Limb (tissue), 2 donors: Measurements from ENCODE around the gene TRIM52.
"Not testable (repeated sequence)": the region's sequence is repeated elsewhere in the genome, so short reads cannot be mapped to it uniquely, and the experiment has no call there.

Experiments used
- DNase-seq, 2 donors: peaks; one replicate each; pipeline ENCODE4 v3.0.0-alpha.2; 2016; ENCODE audit errors: extremely low spot score in 2 of 2

Gene TRIM52

DNA sequence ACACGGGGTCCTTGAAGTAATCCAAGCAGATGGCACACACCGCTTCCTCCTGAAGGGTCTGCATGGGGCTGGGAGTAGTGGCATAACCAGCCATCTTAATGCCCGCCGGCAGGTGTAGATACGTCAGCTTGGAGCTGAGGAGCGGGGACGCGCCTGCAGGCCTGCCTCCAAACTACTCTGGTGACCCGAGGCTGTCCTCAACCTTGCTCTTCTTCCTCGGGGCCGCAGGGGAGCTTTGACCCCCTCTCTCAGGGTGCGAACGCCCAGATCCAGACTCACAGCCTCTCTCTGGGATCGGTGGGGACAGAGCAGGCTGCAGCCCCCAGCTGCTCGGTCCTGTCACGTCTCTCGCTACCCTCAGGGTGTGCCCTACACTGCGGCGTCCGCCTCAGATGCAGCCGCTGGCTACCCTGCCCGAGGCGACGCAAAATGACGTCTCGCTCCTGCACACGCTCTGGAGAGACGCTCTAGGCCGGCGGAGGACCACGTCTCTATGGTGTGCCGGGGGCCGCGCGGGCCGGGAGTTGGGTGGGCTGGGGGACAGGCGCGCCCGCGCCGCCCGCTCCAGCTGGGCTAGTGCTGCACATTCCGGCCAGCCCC, at the start of gene TRIM52:
TSS of gene TRIM52 (minus strand) at position 424 of the 600 bp plus-strand sequence. CDS start at position 94, 330 bp downstream.
- DNase-seq: peak; percentile 89 to 96

DNA sequence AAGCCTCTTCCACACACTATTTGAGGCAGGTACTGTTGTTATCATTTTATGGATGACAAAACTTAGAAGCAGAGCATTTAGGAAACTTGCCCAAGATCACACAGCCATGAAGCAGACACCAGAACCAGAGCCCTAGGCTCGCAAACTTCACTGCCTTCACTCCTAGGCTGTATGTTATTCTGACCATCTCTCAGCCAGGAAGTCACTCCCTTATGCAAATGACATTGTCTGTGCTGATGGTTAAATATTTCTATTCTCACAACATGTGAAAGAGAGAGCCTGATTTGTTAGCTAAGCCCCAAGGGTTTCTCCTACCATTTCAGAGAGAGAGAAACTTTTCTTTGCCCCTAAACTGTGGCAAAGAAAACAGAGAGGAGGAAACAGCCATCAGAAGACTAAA, 26.4 kb upstream of the TRIM52 start:
- not testable (repeated sequence) for DNase-seq

GRCh38 chr5:181285962-181286705, 25.2 kb upstream of the TRIM52 start:
- not testable (repeated sequence) for DNase-seq

- not testable (repeated sequence) for DNase-seq
Observed at GRCh38 chr5:181283841-181284755, 23.2 kb upstream of the TRIM52 start.

DNA sequence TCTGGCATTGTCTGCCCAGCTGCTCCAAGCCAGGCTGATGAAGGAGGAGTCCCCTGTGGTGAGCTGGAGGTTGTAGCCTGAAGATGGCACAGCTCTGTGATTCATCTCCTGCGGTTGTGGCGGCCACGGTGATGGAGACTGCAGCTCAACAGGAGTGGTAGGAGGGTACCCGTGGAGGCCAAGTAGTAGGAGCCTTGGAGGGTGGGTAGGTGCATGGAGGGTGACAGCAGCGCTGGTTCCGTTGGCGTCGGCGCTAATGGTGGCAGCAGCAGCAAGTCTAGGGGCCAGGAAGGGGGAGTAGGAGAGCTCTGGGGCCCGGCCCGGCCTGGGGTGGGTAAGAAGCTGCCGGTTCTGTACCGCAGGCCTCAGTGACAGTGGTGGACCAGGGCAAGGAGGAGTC, 22.4 kb upstream of the TRIM52 start:
- DNase-seq: no peak

GRCh38 chr5:181282874-181283273, 21.9 kb upstream of the TRIM52 start:
- DNase-seq: no peak

DNA sequence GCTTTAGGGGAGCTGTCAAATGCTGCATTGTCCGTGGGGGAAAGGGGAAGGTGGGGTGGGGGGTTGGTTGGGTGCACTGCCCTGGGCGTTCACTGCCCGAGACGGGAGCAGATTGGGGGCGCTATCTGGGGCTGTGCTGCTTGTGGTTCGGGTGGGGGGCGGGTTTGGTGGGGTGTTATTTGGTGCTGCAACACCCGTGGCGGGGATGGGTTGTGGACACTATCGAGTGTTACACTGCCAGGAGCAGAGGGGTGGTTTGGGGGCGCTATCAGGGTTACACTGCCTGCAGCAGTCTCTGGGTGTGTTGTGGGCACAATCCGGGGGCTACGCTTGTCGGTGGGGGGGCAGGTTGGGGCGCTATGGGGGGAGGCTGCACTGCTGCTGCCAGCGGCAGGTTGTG, 21.5 kb upstream of the TRIM52 start:
- not testable (repeated sequence) for DNase-seq

GRCh38 chr5:181281984-181282316, 21.0 kb upstream of the TRIM52 start:
- no peak for DNase-seq

- no peak for DNase-seq
Observed at GRCh38 chr5:181281077-181281983, 20.4 kb upstream of the TRIM52 start.

GRCh38 chr5:181280251-181280762, 19.4 kb upstream of the TRIM52 start:
- no peak for DNase-seq

DNA sequence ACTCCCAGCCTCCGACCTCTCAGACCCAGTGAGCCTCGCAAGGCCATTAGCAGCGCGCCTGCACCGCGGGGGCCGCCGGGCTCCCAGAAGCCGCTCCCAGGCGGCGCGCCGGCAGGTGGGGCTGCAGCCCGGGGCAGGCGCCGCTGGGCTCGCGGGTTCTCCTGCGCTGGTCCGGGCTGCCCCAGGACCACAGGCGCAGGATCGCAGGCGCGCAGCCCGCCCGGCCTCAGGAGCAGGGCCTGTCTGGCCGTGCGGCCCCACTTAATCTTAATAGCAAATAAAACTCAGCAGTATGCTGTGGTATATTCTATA, 12.4 kb upstream of the TRIM52 start:
- not testable (repeated sequence) for DNase-seq

DNA sequence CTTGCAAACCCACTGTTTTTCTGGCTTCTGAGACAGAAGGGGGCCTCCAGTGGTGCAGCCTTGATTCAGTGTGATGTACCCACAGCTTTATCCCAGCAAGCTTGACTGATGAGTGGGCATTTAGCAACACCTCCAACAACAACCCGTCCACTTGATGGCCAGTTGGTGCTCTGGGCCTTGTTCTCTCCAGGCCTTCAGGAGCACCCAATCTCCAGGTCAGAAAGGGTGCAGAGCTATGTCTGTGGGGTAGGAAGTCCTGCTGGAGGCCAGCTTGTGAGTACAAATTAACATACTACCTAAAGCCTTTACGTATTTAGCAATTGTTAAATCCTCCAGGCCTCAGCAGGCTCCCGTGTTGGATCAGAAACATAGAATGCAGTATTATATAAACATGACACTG, 10.1 kb upstream of the TRIM52 start:
- DNase-seq: no peak

GRCh38 chr5:181267907-181268306, 7.0 kb upstream of the TRIM52 start:
- not testable (repeated sequence) for DNase-seq

GRCh38 chr5:181267291-181267904, 6.5 kb upstream of the TRIM52 start:
- DNase-seq: not testable (repeated sequence)

DNA sequence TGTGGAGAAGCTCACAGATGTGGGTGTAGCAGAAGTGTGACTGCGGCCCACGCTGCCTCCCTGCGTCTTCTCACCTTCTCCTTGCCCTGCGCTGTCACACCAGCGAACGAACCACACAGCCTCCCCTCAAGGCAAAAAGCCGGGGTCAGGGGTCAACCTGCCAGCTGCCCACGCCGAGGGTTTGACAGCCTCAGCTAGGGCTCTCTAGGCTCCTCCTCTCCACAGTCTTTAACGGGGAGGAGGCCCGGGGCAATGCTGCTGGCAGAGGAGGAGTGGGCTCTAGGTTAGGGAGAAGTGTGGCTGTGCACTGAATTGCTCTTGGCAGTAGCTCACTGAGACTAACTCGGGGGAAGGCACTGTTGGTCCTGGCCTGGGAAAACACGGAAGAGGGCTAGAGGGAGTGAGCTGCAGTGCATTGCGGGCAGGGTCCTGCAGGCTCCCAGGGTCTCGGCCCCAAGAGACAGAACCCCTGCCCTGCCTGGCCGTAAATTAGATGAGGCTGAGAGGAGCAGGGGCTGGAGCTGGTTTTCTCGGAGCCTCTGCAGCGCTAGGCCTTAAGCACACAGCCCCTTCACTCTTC, 4.2 kb upstream of the TRIM52 start:
- no peak for DNase-seq

- DNase-seq: no peak
Observed at GRCh38 chr5:181263633-181264032, 2.7 kb upstream of the TRIM52 start.

GRCh38 chr5:181261320-181262049, 542 bp upstream of the TRIM52 start:
- peak; percentile 67 to 85 for DNase-seq

GRCh38 chr5:181259974-181260719, 796 bp downstream of the TRIM52 start:
- DNase-seq: no peak

DNA sequence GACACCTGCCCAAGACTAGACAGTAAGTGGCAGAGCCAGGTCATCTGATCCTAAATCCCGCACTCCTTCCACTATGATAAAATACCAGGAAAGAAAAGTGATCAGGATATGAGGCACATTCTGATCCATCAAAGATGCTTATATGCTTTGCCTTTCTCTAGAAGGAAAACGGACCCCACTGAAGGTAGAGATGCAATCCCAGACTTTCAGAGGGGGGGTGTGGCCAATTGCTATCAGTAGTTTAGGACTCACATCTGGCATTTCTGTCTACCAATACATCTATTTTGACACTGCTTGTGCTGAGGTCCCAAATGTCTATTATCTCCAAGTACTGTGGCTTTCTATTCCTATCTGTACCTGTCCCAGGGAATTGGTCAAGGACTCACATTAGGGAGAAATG, 1.7 kb downstream of the TRIM52 start:
- no peak for DNase-seq
